ENCODE results near the gene KIF26B. TPM values are rescaled to one million over a fixed set of nuclear protein-coding genes. Genes with fewer than 3 reads are reported as not detected.

Gene KIF26B
- total RNA-seq, 1 experiment from 2014 or later, result 1.6 TPM

DNA sequence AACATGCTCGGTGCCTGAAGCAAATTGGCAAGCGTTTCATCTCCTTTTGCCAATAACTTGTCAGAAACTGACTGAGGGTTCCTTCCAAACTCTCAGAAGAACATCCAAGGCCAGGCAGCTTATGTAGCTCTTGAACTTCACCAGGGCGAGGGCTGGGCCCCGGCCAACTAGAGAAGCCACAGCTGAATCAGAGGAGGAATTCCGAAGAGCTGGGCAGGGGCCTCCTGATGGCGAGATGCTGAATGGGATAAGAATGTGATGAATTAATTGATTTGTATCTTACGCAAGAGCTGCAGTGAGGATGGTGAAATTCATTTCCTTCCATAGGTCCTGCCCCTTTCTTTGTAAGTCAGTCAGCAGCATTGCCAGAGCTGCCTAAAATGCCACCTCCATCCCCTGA is 345.8 kb downstream of the KIF26B start:
- ChIA-PET CTCF (interaction anchor here (0.6 to 2.8 kb wide), 10 partner anchors 10 to 1466 kb away, joined by 3 to 19 read pairs (median 5); partner anchors contain the start of gene KIF26B), POLR2A (interaction anchor here (0.6 to 5.1 kb wide), 17 partner anchors 9 to 1239 kb away, joined by 3 to 41 read pairs (median 3); no protein-coding TSS in a partner anchor)
- BruUV-seq (replicated peaks), result no TSS peak
- Mint-ChIP-seq H3K4me3 (ENCODE audit: unreplicated experiment) (no peak overlapping the region), H3K9me3 (ENCODE audit: unreplicated experiment) (no peaks in the 10 kb centered on the region), H3K27me3 (ENCODE audit: insufficient read depth, unreplicated experiment) (peaks cover 24% of the 10 kb centered on the region), H3K27ac (ENCODE audit: low read depth, unreplicated experiment) (no peak overlapping the region), H3K4me1 (ENCODE audit: insufficient read depth, unreplicated experiment) (peaks cover 20% of the 10 kb centered on the region), H3K36me3 (ENCODE audit: insufficient read depth, unreplicated experiment) (no peaks in the 10 kb centered on the region)
- intact Hi-C loops (cut with micrococcal nuclease), result loop anchor here (5.0 kb wide), 1 partner anchor 502 kb away; no protein-coding TSS in a partner anchor
- TF ChIP-seq, protein P1, sequence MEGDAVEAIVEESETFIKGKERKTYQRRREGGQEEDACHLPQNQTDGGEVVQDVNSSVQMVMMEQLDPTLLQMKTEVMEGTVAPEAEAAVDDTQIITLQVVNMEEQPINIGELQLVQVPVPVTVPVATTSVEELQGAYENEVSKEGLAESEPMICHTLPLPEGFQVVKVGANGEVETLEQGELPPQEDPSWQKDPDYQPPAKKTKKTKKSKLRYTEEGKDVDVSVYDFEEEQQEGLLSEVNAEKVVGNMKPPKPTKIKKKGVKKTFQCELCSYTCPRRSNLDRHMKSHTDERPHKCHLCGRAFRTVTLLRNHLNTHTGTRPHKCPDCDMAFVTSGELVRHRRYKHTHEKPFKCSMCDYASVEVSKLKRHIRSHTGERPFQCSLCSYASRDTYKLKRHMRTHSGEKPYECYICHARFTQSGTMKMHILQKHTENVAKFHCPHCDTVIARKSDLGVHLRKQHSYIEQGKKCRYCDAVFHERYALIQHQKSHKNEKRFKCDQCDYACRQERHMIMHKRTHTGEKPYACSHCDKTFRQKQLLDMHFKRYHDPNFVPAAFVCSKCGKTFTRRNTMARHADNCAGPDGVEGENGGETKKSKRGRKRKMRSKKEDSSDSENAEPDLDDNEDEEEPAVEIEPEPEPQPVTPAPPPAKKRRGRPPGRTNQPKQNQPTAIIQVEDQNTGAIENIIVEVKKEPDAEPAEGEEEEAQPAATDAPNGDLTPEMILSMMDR (IDR thresholded peaks at IDR 0.05; ENCODE audit: unreplicated experiment), result peak; percentile 16
- peak; percentile 99 for DNase-seq (ENCODE audit: unreplicated experiment)

GRCh38 chr1:245501633-245502032 is 346.8 kb downstream of the KIF26B start:
- intact Hi-C loops (cut with micrococcal nuclease), result loop anchor here (5.0 kb wide), 1 partner anchor 501 kb away; no protein-coding TSS in a partner anchor
- no peak for DNase-seq (ENCODE audit: unreplicated experiment)
- POLR2A ChIA-PET, result interaction anchor here (1.1 to 5.1 kb wide), 5 partner anchors 8 to 346 kb away, joined by 3 to 41 read pairs (median 8); no protein-coding TSS in a partner anchor
- Mint-ChIP-seq H3K27ac (ENCODE audit: low read depth, unreplicated experiment) (no peak overlapping the region), H3K9me3 (ENCODE audit: unreplicated experiment) (no peaks in the 10 kb centered on the region), H3K27me3 (ENCODE audit: insufficient read depth, unreplicated experiment) (peaks cover 13% of the 10 kb centered on the region), H3K36me3 (ENCODE audit: insufficient read depth, unreplicated experiment) (no peaks in the 10 kb centered on the region), H3K4me1 (ENCODE audit: insufficient read depth, unreplicated experiment) (peaks cover 20% of the 10 kb centered on the region), H3K4me3 (ENCODE audit: unreplicated experiment) (no peak overlapping the region)
- TF ChIP-seq, protein P1 (IDR thresholded peaks at IDR 0.05; ENCODE audit: unreplicated experiment), result no peak
- BruUV-seq (replicated peaks), result no TSS peak
- CTCF ChIA-PET, result interaction anchor here (0.6 to 2.8 kb wide), 7 partner anchors 11 to 1177 kb away, joined by 3 to 19 read pairs (median 5); partner anchors contain the start of gene KIF26B

DNA sequence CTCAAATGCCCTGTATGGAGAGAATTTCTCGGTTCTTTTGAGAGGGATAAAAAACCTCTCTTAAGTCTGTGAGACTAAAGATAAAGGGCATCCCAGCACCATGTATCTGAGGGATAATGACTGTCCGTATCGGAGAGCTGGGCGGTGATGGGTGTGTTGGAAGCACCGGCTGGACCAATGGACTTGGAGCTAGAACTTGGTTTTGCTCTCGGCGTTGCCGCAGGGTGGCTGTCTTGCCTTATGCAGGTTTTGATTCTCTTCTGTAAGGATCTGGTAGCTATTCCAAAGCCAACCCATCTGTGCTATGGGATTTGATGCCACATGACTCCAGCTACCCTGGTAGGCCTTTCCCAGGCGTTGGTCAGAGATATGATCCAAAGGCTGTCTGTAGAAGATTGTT is 348.8 kb downstream of the KIF26B start:
- DNase-seq (ENCODE audit: unreplicated experiment), result no peak
- H3K27me3 Mint-ChIP-seq (ENCODE audit: insufficient read depth, unreplicated experiment), result peaks cover 17% of the 10 kb centered on the region
- H3K4me3 Mint-ChIP-seq (ENCODE audit: unreplicated experiment), result no peak overlapping the region
- intact Hi-C loops (cut with micrococcal nuclease), result loop anchor here (5.0 kb wide), 1 partner anchor 499 kb away; no protein-coding TSS in a partner anchor
- CTCF ChIA-PET, result interaction anchor here (0.6 to 1.4 kb wide), 8 partner anchors 11 to 1757 kb away, joined by 3 to 4 read pairs (median 3); no protein-coding TSS in a partner anchor
- H3K36me3 Mint-ChIP-seq (ENCODE audit: insufficient read depth, unreplicated experiment), result no peaks in the 10 kb centered on the region
- POLR2A ChIA-PET, result interaction anchor here (0.7 to 1.5 kb wide), 2 partner anchors 9 to 16 kb away, joined by 3 read pairs; no protein-coding TSS in a partner anchor
- TF ChIP-seq, protein P1 (IDR thresholded peaks at IDR 0.05; ENCODE audit: unreplicated experiment), result no peak
- H3K9me3 Mint-ChIP-seq (ENCODE audit: unreplicated experiment), result no peaks in the 10 kb centered on the region
- no TSS peak for BruUV-seq (replicated peaks)
- H3K4me1 Mint-ChIP-seq (ENCODE audit: insufficient read depth, unreplicated experiment), result peaks cover 18% of the 10 kb centered on the region
- H3K27ac Mint-ChIP-seq (ENCODE audit: low read depth, unreplicated experiment), result no peak overlapping the region

DNA sequence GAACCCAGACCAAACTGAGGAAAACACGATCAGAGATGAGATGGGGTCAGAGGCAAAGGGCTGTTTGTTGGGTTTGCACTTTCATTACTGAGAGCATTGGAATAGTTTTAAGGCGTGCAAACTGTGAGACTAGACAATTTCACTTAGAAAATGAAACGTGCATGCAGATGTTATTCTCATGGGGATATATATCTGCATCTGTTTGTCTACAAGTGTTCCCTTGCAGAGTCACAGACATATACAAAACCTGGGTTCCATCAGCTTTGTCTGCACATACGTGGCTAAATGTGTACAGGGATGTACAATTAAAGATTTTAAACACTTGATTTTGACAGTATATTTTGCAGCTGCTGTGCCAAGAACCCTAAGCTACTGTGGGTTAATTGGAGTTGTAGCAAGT is 355.4 kb downstream of the KIF26B start:
- H3K4me3 Mint-ChIP-seq (ENCODE audit: unreplicated experiment), result no peak overlapping the region
- intact Hi-C loops (cut with micrococcal nuclease), result loop anchor here (5.0 kb wide), 2 partner anchors 207 to 358 kb away; partner anchors contain the start of gene KIF26B
- no TSS peak for BruUV-seq (replicated peaks)
- ChIA-PET POLR2A (interaction anchor here (0.5 to 1.6 kb wide), 7 partner anchors 10 to 214 kb away, joined by 3 to 4 read pairs (median 3); no protein-coding TSS in a partner anchor), CTCF (interaction anchor here (0.5 to 1.5 kb wide), 8 partner anchors 12 to 513 kb away, joined by 3 to 9 read pairs (median 3); no protein-coding TSS in a partner anchor)
- peaks cover 9% of the 10 kb centered on the region for H3K4me1 Mint-ChIP-seq (ENCODE audit: insufficient read depth, unreplicated experiment)
- H3K27me3 Mint-ChIP-seq (ENCODE audit: insufficient read depth, unreplicated experiment), result peaks cover 57% of the 10 kb centered on the region
- TF ChIP-seq, protein P1 (IDR thresholded peaks at IDR 0.05; ENCODE audit: unreplicated experiment), result no peak
- H3K9me3 Mint-ChIP-seq (ENCODE audit: unreplicated experiment), result no peaks in the 10 kb centered on the region
- no peak overlapping the region for H3K27ac Mint-ChIP-seq (ENCODE audit: low read depth, unreplicated experiment)
- H3K36me3 Mint-ChIP-seq (ENCODE audit: insufficient read depth, unreplicated experiment), result no peaks in the 10 kb centered on the region
- DNase-seq (ENCODE audit: unreplicated experiment), result no peak
